Measurements from ENCODE around the gene NPM3.
A peak's percentile ranks its signal among the peaks of the same experiment; 100 is the strongest.

NPM3 gene

GRCh38 chr10:101828766-101829551 lies 45.7 kb upstream of the NPM3 start:
- peak overlapping the region; percentile 42 for H3K4me3 ChIP-seq (ENCODE audit: low read length)
- no peak for TF ChIP-seq CTCF (conservative IDR thresholded peaks at IDR 0.05; ENCODE audit: low read depth, low read length)
- no peak for DNase-seq (ENCODE audit: low read depth)

- no peak for DNase-seq (ENCODE audit: low read depth)
- TF ChIP-seq CTCF (conservative IDR thresholded peaks at IDR 0.05; ENCODE audit: low read depth, low read length), result no peak
- no peak overlapping the region for H3K4me3 ChIP-seq (ENCODE audit: low read length)
These were observed 44.8 kb upstream of the NPM3 start for GRCh38 chr10:101827919-101828600.

- no peak for TF ChIP-seq CTCF (conservative IDR thresholded peaks at IDR 0.05; ENCODE audit: low read depth, low read length)
- no peak for DNase-seq (ENCODE audit: low read depth)
- no peak overlapping the region for H3K4me3 ChIP-seq (ENCODE audit: low read length)
These were observed 43.7 kb upstream of the NPM3 start for GRCh38 chr10:101826852-101827434.

- TF ChIP-seq CTCF (conservative IDR thresholded peaks at IDR 0.05; ENCODE audit: low read depth, low read length), result no peak
- H3K4me3 ChIP-seq (ENCODE audit: low read length), result no peak overlapping the region
- DNase-seq (ENCODE audit: low read depth), result no peak
These were observed 41.5 kb upstream of the NPM3 start for GRCh38 chr10:101824736-101825135.

GRCh38 chr10:101818872-101819633 lies 35.8 kb upstream of the NPM3 start:
- H3K4me3 ChIP-seq (ENCODE audit: low read length), result peak overlapping the region; percentile 54
- DNase-seq (ENCODE audit: low read depth), result no peak
- no peak for TF ChIP-seq CTCF (conservative IDR thresholded peaks at IDR 0.05; ENCODE audit: low read depth, low read length)

- H3K4me3 ChIP-seq (ENCODE audit: low read length), result peak within 1 kb of the TSS; percentile 83
- TF ChIP-seq CTCF (conservative IDR thresholded peaks at IDR 0.05; ENCODE audit: low read depth, low read length), result no peak
- DNase-seq (ENCODE audit: low read depth), result peak; percentile 100
These were observed 35.0 kb upstream of the NPM3 start, which contains the start of gene OGA for GRCh38 chr10:101818119-101818871. TSS of gene OGA (minus strand) at chr10:101818444. CDS start at chr10:101818022, 422 bp downstream.

Measured in retinal pigment epithelial cell (primary cell).